GM12872 (cell line): Measurements from ENCODE around the gene RRBP1.

Experiments
- CTCF ChIP-seq: IDR thresholded peaks from 3 replicates; pipeline ENCODE4 v1.5.1; 2011; ENCODE audit warnings: low read depth, mild to moderate bottlenecking, low read length, moderate library complexity; ENCODE audit not compliant: insufficient read depth

Gene RRBP1

GRCh38 chr20:17565169-17565845 lies 116.7 kb downstream of the RRBP1 start:
- no peak for TF ChIP-seq CTCF
